T-helper 1 cell (primary cell): ENCODE measurements around the gene MYO9A.
A peak's percentile ranks its signal among the peaks of the same experiment; 100 is the strongest.
"Not testable (repeated sequence)": the region's sequence is repeated elsewhere in the genome, so short reads cannot be mapped to it uniquely, and the experiment has no call there.

ENCODE experiments used
- DNase-seq, 5 donors: peaks; one replicate each; pipeline ENCODE4 v3.0.0-alpha.2; 2012 to 2020

The MYO9A gene

DNA sequence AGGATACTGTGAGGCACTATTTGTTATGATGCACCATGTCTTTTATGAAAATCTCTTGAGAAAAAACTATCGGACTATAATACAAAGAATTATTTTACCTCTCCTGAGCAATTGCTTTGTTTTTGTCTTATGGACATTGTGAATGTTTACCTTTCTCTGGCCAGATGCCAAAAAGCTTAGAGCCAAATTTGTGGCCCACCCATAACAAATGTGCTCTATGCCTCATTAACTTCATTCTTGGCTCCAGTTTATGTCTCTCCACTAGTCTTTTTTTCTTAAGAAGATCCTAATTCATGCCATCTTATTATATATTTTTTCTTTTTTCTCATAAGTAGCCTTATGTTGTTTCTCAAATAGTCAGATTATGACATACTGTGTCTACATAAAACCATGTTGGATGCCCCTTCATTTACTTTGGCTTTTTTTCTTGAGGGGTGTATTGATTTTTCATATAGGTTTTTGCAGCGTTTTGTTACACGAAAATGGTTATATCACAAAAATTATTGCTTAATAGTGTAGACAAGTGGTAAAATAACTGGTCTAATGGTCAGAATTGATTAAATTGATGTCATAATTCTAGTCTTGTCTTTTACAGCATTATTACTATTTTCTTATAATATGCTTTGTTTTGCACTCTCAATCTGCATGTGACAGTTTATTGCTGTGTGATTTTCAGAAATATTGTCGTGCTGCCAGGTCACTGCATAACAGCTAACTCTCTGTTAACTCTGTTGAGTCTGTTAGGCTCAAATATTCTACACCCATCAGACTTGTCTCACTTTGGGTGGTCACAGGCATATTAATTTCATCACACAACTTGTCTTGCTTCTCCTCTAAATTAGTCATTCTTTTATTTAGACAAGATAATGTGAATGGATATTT is 18.5 kb upstream of the MYO9A start:
- DNase-seq: no peak

DNA sequence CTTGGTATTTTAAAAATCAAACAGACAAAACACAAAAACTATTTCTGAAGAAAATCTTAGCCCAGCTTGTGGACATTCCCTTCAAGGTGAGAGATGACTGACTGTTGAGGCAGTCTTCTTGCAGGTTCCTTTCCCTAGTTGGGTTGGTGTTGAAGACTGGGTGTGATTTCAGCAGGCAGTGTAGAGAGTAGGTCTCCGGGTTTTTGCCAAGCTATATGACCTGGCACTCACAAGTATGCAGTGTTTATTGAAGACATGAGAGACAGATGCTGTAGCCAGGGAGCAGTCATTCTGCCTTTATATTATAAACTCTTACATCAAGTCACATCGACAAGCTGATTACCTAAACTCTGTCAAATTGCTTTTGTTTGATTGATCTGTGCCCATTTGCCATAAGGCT is 17.8 kb upstream of the MYO9A start:
- DNase-seq: no peak

DNA sequence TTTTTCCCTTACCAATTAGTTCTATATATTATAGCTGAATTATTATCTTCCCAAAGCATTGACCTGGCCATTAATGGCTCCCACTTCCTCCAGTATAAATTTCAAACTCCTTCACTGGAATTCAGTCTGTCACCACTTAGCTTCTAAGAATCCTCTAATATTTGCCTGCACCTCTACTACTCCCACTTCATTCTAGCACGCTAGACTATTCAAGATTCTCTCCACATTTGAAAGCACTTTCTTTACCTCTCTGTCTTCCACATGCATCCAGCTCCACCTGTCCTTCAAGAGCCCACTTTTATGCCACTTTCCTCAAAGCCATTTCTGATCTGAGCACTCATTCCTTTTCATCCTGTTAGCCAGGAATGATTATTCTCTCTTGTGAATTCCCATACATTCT is 15.3 kb upstream of the MYO9A start:
- DNase-seq: no peak

DNA sequence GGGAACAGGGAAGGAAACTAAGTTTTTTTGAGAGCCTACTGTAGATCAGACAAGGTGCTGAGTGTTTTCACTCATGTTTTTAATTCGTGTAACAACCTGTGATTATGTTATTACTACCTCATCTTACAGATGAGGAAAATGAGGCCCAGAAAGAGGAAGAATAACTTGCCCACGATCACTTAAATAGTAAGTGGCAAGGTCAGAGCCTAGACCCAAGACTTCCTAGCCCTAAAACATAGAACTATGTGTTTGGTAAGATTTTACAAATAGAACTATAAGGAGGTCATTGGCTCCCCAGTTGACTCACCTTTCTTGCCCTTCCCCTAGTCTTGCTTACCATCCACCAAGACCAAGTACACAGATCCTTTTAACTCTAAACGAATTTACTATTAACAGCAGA is 14.0 kb upstream of the MYO9A start:
- DNase-seq: no peak

DNA sequence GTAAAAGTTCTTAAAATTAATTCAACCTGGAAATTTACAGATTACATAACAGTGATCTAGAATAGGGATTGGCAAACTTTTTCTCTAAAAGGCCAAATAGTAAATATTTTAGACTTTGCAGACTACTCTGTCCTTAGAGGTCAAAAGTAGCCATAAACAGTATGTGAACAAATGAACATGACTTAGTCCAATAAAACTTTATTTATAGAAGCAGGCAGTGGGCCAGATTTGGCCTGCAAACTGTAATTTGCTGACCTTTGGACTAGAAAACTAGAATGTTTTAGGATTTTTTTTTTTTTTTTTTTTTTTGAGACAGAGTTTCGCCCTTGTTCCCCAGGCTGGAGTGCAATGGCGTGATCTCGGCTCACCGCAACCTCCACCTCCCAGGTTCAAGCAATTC is 12.3 kb upstream of the MYO9A start:
- DNase-seq: no peak

DNA sequence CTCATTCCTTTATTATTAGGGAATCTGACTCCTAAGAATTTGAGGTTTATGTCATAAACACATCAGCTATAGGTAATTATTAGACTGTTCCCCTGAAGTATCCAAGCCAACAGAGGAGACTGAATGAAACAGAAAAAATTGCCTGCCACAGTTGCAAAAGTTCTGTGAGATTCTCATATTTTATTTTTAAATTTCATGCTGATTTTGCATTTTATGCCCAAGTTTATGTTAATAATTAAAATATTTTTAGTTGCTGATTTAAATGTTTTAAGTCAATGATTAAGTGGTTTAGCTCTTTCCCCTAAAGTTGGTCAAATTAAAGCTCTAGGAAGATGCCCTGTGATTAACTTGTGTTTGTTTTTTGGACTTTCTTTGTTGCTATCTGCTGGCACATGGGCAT is 10.4 kb upstream of the MYO9A start:
- DNase-seq: no peak

DNA sequence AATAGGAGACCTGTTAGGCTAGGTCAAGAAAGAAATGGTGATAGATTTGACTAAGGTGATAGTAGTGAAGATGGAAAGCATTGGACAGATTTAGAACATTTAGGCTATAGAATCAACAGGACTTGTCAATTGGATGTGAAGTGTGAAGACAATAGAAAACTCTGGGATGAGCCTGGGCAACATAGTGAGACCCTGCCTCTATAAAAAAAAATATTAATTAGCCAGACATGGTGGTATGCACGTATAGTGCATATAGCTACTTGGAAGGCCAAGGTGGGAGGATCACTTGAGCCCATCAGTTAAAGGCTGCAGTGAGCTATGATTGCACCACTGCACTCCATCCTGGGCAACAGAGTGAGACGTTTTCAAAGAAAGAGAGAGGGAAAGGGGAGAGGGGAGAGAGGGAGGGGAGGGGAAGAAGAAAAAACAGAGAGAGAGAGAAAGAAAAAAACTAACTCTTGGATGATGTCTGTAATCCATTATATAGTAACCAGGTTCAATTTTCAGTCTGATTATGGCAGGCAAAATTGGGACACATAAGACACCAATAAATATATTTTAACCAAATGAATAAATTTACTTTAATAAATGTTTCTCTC is 9.9 kb upstream of the MYO9A start:
- no peak for DNase-seq

DNA sequence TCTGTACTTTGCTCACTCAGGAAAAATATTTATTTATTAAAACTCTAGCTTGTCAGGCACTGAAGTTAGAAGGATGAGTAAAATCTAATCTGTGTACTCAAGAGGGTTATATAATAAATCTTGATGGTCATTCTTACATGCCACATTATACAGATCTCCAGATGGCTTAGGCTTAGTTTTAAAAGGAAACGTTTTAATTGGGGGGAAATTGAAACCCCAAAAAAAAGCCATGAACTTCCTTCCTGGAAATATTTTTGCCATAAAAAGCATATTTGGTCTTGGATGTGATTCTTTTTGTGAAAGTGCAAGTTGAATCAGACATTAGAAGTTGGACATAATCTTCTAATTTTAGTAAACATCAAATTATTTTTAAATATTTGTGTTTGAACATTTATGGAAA is 6.3 kb upstream of the MYO9A start:
- DNase-seq: no peak

DNA sequence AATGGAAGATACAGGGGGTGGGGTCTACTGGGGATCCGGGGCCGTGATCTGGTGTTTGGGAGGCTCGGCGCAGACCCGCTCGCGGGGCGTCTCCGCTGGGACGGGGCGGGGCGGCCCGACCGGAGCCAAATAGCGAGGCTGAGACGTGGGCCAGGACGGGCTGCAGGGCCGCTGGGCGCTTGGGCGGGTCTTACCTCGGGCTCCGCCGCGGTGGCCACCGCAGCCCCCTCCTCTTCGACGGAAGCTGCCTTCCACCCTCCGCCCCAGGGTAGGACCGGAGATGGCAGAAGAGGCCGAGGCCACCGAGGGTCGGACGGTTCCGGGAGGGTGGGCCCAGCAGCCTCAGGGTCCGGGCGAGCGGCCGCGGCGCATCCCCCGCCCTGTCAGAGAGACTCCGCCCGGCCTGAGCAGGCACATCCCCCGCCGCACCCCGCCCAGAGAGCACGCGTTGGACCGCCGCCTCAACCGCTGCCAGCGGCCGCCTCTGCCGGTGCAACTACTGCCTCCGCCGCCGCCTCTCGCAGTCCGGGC is 399 bp downstream of the MYO9A start:
- DNase-seq: peak; percentile 32 to 75 (median 59)

DNA sequence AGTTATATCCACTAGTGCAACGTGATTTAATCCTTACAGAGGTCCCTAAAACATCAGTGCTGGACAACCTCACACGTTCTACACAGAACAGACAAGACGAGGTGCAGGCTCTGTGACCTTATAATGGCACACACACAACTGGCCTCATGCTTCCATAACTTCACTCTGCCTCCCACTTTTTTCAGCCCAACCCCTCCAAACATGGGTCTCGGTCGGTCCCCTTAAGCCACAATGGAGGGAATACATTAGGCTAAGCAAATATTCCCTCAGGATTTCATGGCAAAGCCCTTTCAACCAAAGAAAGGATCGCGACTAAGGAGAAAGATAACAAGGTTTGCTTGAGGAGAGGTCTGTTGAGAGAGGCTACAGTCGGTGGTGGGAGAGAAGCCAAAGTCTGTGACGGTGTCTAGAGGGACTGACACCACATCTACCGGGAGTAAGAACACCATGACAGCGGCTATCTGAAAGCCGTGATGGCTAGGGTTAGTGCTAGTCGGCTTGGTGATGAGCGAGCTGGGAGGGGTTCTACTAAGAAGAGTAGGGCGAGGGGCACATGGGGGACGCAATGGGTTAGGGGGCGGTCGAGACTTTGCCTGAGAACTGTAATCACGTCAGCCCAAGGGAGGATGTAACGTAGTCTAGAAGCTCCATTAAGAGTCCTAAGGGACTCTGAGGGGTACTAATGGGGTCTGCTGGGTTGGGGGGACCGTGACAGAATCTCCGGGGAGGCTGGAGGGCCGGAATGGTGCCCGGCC is 1.0 kb downstream of the MYO9A start:
- peak in 1 of 5 donors; percentile 4 for DNase-seq

DNA sequence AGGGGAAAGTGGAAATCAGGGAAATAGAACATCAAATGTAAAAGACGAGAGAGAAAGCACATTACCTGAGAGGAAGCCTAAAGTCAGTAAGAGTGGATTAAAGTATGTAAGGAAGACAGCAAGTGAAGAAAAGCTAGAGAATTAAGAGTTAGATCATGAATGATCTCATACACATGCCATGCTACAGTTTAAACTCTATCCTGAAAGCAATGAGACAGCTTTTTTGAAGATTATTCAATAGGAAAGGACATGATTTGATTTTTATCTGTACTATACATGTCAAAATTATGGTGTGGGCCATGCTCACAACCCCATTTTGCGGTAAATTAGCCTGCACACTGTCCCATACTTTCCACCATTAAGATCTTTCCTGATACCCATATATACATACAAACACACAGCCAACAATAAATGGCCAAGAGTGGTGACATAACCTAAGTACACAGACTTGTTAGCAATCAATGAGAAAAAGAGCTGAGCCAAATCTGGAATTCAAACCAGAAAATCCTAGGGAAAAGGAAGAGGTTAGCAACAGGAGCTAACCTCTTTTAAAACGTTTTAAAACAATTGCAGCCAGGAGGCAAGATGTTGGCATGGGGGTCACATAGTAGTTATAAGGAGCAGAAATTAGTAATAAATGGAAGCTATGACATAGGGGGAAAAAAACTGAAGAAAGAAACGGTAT is 4.5 kb downstream of the MYO9A start:
- no peak for DNase-seq

DNA sequence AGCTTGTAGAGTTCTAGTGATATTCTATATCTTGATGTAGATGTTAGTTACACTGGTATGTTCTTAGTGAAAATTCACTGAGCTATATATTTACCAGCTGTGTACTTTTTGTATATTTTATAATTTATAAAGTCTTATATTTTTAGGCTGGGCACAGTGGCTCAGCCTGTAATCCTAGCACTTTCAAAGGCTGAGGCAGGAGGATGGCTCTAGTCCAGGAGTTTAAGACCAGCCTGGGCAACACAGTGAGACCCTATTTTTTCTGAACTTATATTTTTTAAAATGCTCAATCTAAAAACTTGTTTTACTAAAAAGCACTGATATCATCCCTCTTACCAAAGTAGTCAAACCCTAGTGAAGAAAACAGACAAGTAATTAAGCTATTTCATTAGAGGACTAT is 5.1 kb downstream of the MYO9A start:
- no peak for DNase-seq

DNA sequence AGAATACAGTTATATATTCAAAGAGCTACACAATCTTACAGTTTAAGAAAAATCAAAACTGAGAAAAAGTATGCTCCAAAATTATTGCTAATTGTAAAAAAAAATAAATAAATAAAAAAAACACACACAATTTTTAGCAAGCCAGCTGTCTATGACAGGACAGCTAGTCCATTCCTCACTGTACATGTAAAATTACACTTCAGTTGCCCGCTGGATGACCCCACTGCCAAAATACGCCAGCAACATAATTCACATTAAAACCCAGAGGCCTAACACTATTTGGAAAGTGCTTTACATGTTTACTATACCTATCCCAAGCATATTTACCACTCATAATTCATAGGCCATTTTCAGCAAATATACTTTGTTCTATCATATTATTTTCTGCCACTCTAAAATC is 5.8 kb downstream of the MYO9A start:
- no peak for DNase-seq

DNA sequence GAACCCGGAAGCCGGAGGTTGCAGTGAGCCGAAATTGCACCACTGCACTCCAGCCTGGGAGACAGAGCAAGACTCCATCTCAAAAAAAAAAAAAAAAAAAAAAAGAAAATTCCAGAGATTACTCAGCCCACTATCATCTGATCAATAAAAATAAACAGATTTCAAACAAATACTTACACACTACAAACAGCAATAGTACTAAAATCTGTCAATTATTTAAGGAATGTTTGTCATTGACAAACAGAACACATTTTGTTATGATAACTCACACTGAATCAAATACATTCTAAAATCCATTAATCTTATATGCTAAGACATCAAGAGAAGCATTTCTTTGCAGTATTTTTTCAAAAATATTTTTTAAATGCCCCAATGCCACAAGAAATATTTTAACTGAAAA is 7.6 kb downstream of the MYO9A start:
- no peak for DNase-seq

DNA sequence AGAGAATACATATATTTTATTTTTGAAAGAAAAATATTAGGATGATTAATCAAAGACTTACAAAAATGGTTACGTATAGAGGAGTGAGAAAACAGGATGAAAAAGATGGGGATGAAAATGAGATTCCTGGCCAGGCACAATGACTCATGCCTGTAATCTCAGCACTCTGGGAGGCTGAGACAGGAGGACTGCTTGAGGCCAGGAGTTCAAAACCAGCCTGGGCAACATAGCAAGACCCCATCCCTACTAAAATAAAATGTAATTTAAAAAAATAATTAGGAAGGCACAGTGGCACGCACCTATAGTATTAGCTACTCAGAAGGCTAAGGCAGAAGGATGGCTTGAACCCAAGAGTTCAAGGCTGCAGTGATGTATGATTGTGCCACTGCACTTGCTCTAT is 11.9 kb downstream of the MYO9A start:
- DNase-seq: no peak

DNA sequence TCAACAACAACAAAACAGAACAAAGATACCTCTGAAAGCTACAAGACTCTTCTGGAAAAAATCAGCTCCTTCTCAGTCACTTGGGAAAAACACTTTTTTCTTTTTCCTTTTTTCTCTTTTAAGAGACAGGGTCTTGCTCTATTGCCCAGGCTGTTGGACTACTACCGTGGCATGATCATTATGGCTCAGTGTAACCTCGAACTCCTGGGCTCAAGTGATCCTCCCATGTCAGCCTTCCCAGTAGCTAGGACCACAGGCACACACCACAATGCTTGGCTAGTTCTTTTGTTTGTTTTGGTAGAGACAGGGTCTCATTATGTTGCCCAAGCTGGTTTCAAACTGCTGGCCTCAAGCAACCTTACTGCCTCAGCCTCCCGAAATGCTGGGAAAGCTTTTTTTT is 12.8 kb downstream of the MYO9A start:
- DNase-seq: no peak

DNA sequence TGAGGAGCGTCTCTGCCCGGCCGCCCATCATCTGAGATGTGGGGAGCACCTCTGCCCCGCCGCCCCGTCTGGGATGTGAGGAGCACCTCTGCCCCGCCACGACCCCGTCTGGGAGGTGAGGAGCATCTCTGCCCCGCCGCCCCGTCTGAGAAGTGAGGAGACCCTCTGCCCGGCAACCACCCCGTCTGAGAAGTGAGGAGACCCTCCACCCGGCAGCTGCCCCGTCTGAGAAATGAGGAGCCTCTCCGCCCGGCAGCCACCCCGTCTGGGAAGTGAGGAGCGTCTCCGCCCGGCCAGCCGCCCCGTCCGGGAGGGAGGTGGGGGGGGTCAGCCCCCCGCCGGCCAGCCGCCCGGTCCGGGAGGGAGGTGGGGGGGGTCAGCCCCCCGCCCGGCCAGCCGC is 17.4 kb downstream of the MYO9A start:
- DNase-seq: not testable (repeated sequence)

DNA sequence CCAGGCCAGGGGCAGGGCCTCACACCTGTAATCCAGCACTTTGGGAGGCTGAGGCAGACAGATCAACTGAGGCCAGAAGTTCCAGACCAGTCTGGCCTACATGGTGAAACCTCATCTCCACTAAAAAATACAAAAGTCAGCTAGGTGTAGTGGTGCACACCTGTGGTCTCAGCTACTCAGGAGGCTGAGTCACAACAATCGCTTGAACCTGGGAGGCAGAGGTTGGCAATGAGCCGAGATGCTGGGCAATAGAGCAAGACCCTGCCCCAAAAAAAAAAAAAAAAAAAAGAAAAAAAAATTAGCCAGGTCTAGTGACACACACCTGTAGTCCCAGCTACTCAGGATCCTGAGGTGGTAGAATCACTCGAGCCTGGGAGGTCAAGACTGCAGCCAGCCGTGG is 18.8 kb downstream of the MYO9A start:
- DNase-seq: no peak

DNA sequence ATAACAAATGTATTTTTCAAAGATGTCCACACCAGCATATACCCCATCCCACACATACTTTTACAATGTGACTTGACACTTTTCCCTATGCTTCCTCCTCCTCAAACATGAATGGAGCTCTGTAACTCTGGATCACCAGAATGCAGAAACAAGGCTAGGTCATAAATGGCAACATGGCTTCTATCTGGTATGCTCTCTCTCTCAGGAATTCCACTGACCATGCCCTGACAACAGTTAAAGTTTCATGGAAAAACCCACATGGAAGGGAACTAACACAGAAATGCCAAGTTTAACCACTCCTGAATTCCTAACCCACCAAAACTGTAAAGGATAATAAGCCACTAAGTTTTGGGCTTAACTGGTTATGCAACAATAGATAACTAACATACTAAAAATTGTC is 19.9 kb downstream of the MYO9A start:
- no peak for DNase-seq

DNA sequence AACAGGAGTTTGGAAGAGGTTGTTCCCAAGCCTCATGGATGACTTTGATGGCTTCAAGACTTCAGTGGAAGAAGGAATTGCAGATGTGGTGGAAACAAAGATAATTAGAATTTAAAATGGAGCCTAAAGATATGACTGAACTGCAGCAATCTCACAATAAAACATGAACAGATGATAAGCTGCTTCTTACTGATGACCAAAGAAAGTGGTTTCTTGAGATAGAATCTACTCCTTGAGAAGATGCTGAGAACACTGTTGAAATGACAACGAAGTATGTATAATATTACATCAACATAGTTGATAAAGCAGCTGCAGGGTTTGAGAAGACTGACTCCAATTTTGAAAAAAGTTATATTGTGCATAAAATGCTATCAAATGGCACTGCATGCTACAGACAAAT is 21.2 kb downstream of the MYO9A start:
- DNase-seq: no peak

DNA sequence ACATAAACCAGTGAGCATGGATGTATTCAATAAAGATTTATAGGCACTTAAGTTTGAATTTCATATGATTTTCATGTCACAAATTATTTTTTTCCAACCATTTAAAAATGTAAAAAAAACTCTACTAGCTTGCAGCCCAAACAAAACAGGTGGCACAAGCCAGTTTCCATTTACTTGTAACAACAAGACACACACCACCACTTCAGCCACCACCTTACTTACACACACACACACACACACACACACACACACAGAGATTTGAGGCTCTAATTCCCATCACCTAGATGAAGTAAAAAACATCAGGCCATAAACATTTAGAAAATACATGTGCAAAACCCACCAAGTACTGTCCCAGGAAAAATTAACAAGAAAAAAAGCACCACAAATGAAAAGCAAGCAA is 25.3 kb downstream of the MYO9A start:
- DNase-seq: no peak

DNA sequence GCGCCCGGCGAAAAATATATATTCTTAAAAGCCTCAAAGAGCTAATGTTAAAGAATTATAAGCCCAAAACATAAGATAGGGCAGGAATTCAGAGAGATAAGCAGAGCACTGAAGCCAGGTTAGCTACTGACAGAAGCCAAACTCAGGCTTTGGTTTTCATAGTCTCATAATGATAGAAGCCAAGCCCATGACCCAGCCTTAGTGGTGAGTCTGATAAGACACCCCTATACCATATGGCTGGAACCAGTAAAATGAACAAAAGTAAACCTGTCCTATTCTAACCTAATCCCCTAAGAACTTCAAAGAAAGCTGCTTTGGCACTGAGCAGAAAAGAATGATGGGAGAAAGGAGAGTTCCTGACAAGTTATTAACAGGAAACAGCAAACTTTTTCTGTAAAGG is 25.9 kb downstream of the MYO9A start:
- DNase-seq: no peak
